Measurements from ENCODE around the gene HBG2. TPM values are rescaled to one million over a fixed set of nuclear protein-coding genes. Genes with fewer than 3 reads are reported as not detected.
"Not testable (repeated sequence)": the region's sequence is repeated elsewhere in the genome, so short reads cannot be mapped to it uniquely, and the experiment has no call there.

HBG2 gene
- not detected for total RNA-seq
- not detected for polyA plus RNA-seq (ENCODE audit: insufficient read depth, low read depth, low replicate concordance)
- long read RNA-seq, donor 1, transcript HBG2-201 (3 exons, 614 nt), result major isoform, 1,323 of 2,472 reads
- long read RNA-seq, donor 1, partial matches to known transcripts, result 1,149 of 2,472 reads
- long read RNA-seq, donor 1, other reads (novel, unspliced or antisense), result 0 of 2,472 reads
- long read RNA-seq, donor 2, transcript HBG2-201 (3 exons, 614 nt), result major isoform, 1,694 of 3,195 reads
- long read RNA-seq, donor 2, partial matches to known transcripts, result 1,497 of 3,195 reads
- long read RNA-seq, donor 2, other reads (novel, unspliced or antisense), result 0 of 3,195 reads
- long read RNA-seq, donor 3, transcript HBG2-201 (3 exons, 614 nt), result major isoform, 1,417 of 2,248 reads
- long read RNA-seq, donor 3, partial matches to known transcripts, result 828 of 2,248 reads
- long read RNA-seq, donor 3, other reads (novel, unspliced or antisense), result 0 of 2,248 reads
- long read RNA-seq, donor 4, transcript HBG2-201 (3 exons, 614 nt), result major isoform, 1,158 of 2,290 reads
- long read RNA-seq, donor 4, partial matches to known transcripts, result 1,132 of 2,290 reads
- long read RNA-seq, donor 4, other reads (novel, unspliced or antisense), result 0 of 2,290 reads
- long read RNA-seq, donor 5, transcript HBG2-201 (3 exons, 614 nt), result major isoform, 209 of 373 reads
- long read RNA-seq, donor 5, partial matches to known transcripts, result 164 of 373 reads
- long read RNA-seq, donor 5, other reads (novel, unspliced or antisense), result 0 of 373 reads
- long read RNA-seq, donor 6, transcript HBG2-201 (3 exons, 614 nt), result major isoform, 4,641 of 7,989 reads
- long read RNA-seq, donor 6, transcript HBG2-203 (3 exons, 307 nt), result minor isoform, 8 of 7,989 reads
- long read RNA-seq, donor 6, partial matches to known transcripts, result 3,340 of 7,989 reads
- long read RNA-seq, donor 6, other reads (novel, unspliced or antisense), result 0 of 7,989 reads
- long read RNA-seq, donor 7, result 0 reads
- long read RNA-seq, donor 8, transcript HBG2-201 (3 exons, 614 nt), result major isoform, 1,841 of 2,886 reads
- long read RNA-seq, donor 8, partial matches to known transcripts, result 1,041 of 2,886 reads
- long read RNA-seq, donor 8, other reads (novel, unspliced or antisense), result 0 of 2,886 reads
- long read RNA-seq, donor 9, transcript HBG2-201 (3 exons, 614 nt), result major isoform, 1,681 of 2,504 reads
- long read RNA-seq, donor 9, partial matches to known transcripts, result 820 of 2,504 reads
- long read RNA-seq, donor 9, other reads (novel, unspliced or antisense), result 0 of 2,504 reads
- long read RNA-seq, donor 10, transcript HBG2-201 (3 exons, 614 nt), result major isoform, 644 of 1,161 reads
- long read RNA-seq, donor 10, partial matches to known transcripts, result 515 of 1,161 reads
- long read RNA-seq, donor 10, other reads (novel, unspliced or antisense), result 0 of 1,161 reads

- H3K27me3 ChIP-seq (ENCODE audit: control insufficient read depth, insufficient read depth, low read length); H3K9me3 ChIP-seq (ENCODE audit: control insufficient read depth in 2 of 3, insufficient read depth in 1 of 3, low read length in 3 of 3); H3K4me1 ChIP-seq (ENCODE audit: control insufficient read depth in 2 of 3, insufficient read depth in 2 of 3, low read depth in 1 of 3, low read length in 3 of 3); H3K36me3 ChIP-seq (ENCODE audit: control insufficient read depth in 2 of 3, insufficient read depth in 3 of 3, low read length in 3 of 3); H3K4me3 ChIP-seq (ENCODE audit: low read length in 3 of 3); H3K27ac ChIP-seq (ENCODE audit: low read depth in 2 of 2, low read length in 2 of 2); FAIRE-seq; intact Hi-C loops (cut with DNase I); DNase-seq; H3K9ac ChIP-seq (ENCODE audit: low read length in 3 of 3): not testable (repeated sequence)
Measured at GRCh38 chr11:5254646-5255413, at the start of gene HBG2. Gene HBG2, minus strand, starts transcription at chr11:5254781. Its CDS starts 53 bp downstream, at chr11:5254728.

GRCh38 chr11:5304046-5304445 is 49.5 kb upstream of the HBG2 start:
- Histone ChIP-seq H3K4me3 (ENCODE audit: low read length in 3 of 3) (no peak overlapping the region), H3K27ac (ENCODE audit: low read depth in 2 of 2, low read length in 2 of 2) (no peak overlapping the region), H3K9me3 (ENCODE audit: control insufficient read depth in 2 of 3, insufficient read depth in 1 of 3, low read length in 3 of 3) (no peaks in the 10 kb centered on the region), H3K9ac (ENCODE audit: low read length in 3 of 3) (no peak overlapping the region), H3K36me3 (ENCODE audit: control insufficient read depth in 2 of 3, insufficient read depth in 3 of 3, low read length in 3 of 3) (no peaks in the 10 kb centered on the region), H3K4me1 (ENCODE audit: control insufficient read depth in 2 of 3, insufficient read depth in 2 of 3, low read depth in 1 of 3, low read length in 3 of 3) (no peaks in the 10 kb centered on the region), H3K27me3 (ENCODE audit: control insufficient read depth, insufficient read depth, low read length) (no peaks in the 10 kb centered on the region)
- intact Hi-C loops (cut with DNase I), result no loop called here
- FAIRE-seq, result no peak
- TF ChIP-seq CTCF (IDR thresholded peaks at IDR 0.05; ENCODE audit: borderline replicate concordance, extremely low read depth, insufficient read depth), result no peak
- no peak for DNase-seq

GRCh38 chr11:5303626-5304025 is 49.0 kb upstream of the HBG2 start:
- no peak for DNase-seq
- H3K27ac ChIP-seq (ENCODE audit: low read depth in 2 of 2, low read length in 2 of 2), result no peak overlapping the region
- no peak for FAIRE-seq
- no peaks in the 10 kb centered on the region for H3K36me3 ChIP-seq (ENCODE audit: control insufficient read depth in 2 of 3, insufficient read depth in 3 of 3, low read length in 3 of 3)
- TF ChIP-seq CTCF (IDR thresholded peaks at IDR 0.05; ENCODE audit: borderline replicate concordance, extremely low read depth, insufficient read depth), result no peak
- H3K9me3 ChIP-seq (ENCODE audit: control insufficient read depth in 2 of 3, insufficient read depth in 1 of 3, low read length in 3 of 3), result no peaks in the 10 kb centered on the region
- H3K9ac ChIP-seq (ENCODE audit: low read length in 3 of 3), result no peak overlapping the region
- intact Hi-C loops (cut with DNase I), result no loop called here
- H3K4me1 ChIP-seq (ENCODE audit: control insufficient read depth in 2 of 3, insufficient read depth in 2 of 3, low read depth in 1 of 3, low read length in 3 of 3), result no peaks in the 10 kb centered on the region
- H3K27me3 ChIP-seq (ENCODE audit: control insufficient read depth, insufficient read depth, low read length), result no peaks in the 10 kb centered on the region
- no peak overlapping the region for H3K4me3 ChIP-seq (ENCODE audit: low read length in 3 of 3)
